GM12878 (cell line): Measurements from ENCODE around the gene ANAPC16. TPM values are rescaled to one million over a fixed set of nuclear protein-coding genes. Genes with fewer than 3 reads are reported as not detected.

Experiments used
- ATAC-seq: fragments of 200-7000 bp; cut with Tn5 transposase; 3 replicates; pipeline ENCODE4 v1.9.1; 2020; ENCODE audit warnings: mild to moderate bottlenecking, moderate library complexity
- BruUV-seq: library from RNA; stranded (reverse); fragments of 400-500 nt; replicated peaks from 2 replicates; lab custom pipeline; 2021; lab: Mats Ljungman, UMichigan
- CTCF ChIA-PET: fragments of 300-600 bp; sonication (Branson Sonifier 250); formaldehyde crosslinking; extraction: SDS; loops from one replicate; lab custom pipeline; 2021; ENCODE audit warnings: inconsistent platforms; lab: Yijun Ruan, JAX
- POLR2A ChIA-PET: fragments of 350-600 bp; formaldehyde crosslinking; extraction: SDS; loops from one replicate; lab custom pipeline; 2021; ENCODE audit warnings: inconsistent platforms; lab: Charles Lee
- RAD21 ChIA-PET: fragments of 300-600 bp; sonication (Branson Sonifier 250); formaldehyde crosslinking; loops from one replicate; lab custom pipeline; 2023; ENCODE audit warnings: antibody characterized with exemption; ENCODE audit not compliant: unreplicated experiment; lab: Charles Lee
- SMC1A ChIA-PET: fragments of 300-600 bp; sonication (Branson Sonifier 250); formaldehyde crosslinking; loops from one replicate; lab custom pipeline; 2023; ENCODE audit not compliant: unreplicated experiment, uncharacterized antibody; lab: Charles Lee
- DNase-seq: peaks from one replicate; pipeline ENCODE4 v3.0.0-alpha.2; 2011; ENCODE audit warnings: low read depth, low spot score
- FAIRE-seq: peaks from 3 replicates; lab custom pipeline; 2011; peaks lifted over from hg19 to GRCh38; lab: Jason Lieb, UNC
- H2AFZ ChIP-seq: 2 replicates; pipeline ENCODE4 v1.6.0; 2011; ENCODE audit warnings: low read depth, low read length, control low read depth; ENCODE audit not compliant: control insufficient read depth
- H3K27ac ChIP-seq: 2 replicates; pipeline ENCODE4 v1.5.1; 2011; ENCODE audit warnings: control low read depth; ENCODE audit not compliant: control insufficient read depth, insufficient read depth
- H3K27me3 ChIP-seq, 2 experiments: replicated peaks in 1 of 2; 2 replicates each; pipeline versions ENCODE4 v1.6.0 to v1.6.1; 2011; ENCODE audit warnings: low read length in 1 of 2; ENCODE audit not compliant: control insufficient read depth in 2 of 2, insufficient read depth in 2 of 2
- H3K36me3 ChIP-seq, 2 experiments: 2 replicates each; pipeline ENCODE4 v1.5.1; 2011; ENCODE audit warnings: low read length in 1 of 2; ENCODE audit not compliant: control insufficient read depth in 2 of 2, insufficient read depth in 2 of 2
- H3K4me1 ChIP-seq: 2 replicates; pipeline ENCODE4 v1.6.1; 2011; ENCODE audit warnings: mild to moderate bottlenecking, low read length, moderate library complexity, mixed read lengths; ENCODE audit not compliant: control insufficient read depth, insufficient read depth
- H3K4me2 ChIP-seq: 2 replicates; pipeline ENCODE4 v1.6.0; 2011; ENCODE audit warnings: control low read depth; ENCODE audit not compliant: control insufficient read depth, insufficient read depth
- H3K4me3 ChIP-seq: fragments of 200-600 bp; sonication (generic); 2 replicates; pipeline ENCODE4 v1.5.1; 2016
- H3K79me2 ChIP-seq: 2 replicates; pipeline ENCODE4 v1.6.0; 2011; ENCODE audit warnings: low read length; ENCODE audit not compliant: control insufficient read depth, insufficient read depth
- H3K9ac ChIP-seq: 2 replicates; pipeline ENCODE4 v1.8.0; 2011; ENCODE audit warnings: low read length, control low read depth, mixed read lengths; ENCODE audit not compliant: control insufficient read depth, insufficient read depth
- H3K9me3 ChIP-seq: replicated peaks from 3 replicates; pipeline ENCODE4 v1.5.1; 2011; ENCODE audit warnings: mild to moderate bottlenecking, low read length; ENCODE audit not compliant: control insufficient read depth, insufficient read depth
- H4K20me1 ChIP-seq: 2 replicates; pipeline ENCODE4 v1.6.0; 2011; ENCODE audit not compliant: control insufficient read depth, insufficient read depth
- BHLHE40 ChIP-seq, 2 experiments: fragments of 450-650 bp in 1 of 2; IDR thresholded peaks; 2 replicates each; pipeline ENCODE4 v1.6.1; 2011 to 2017; ENCODE audit warnings: low read depth in 2 of 2, borderline replicate concordance in 1 of 2, improper control_type of control experiment in 1 of 2, low read length in 1 of 2, mild to moderate bottlenecking in 1 of 2
- ELK1 ChIP-seq: IDR thresholded peaks from 2 replicates; pipeline ENCODE4 v1.6.1; 2012; ENCODE audit warnings: low read depth, low read length, improper control_type of control experiment
- EZH2 ChIP-seq: IDR thresholded peaks from 2 replicates; pipeline ENCODE4 v1.6.1; 2012; ENCODE audit warnings: low read depth, mild to moderate bottlenecking, control low read depth, inconsistent platforms, low read length, borderline replicate concordance; ENCODE audit not compliant: control insufficient read depth
- HDAC6 ChIP-seq: fragments of 200-600 bp; sonication (generic); IDR thresholded peaks from one replicate; pipeline ENCODE4 v1.8.0; 2017; ENCODE audit warnings: antibody characterized with exemption; ENCODE audit not compliant: unreplicated experiment
- JUNB ChIP-seq: IDR thresholded peaks from 2 replicates; pipeline ENCODE4 v1.6.1; 2016; ENCODE audit warnings: antibody characterized with exemption, mild to moderate bottlenecking
- NBN ChIP-seq: fragments of 450-650 bp; IDR thresholded peaks from 2 replicates; pipeline ENCODE4 v1.6.1; 2016
- NKRF ChIP-seq: fragments of 450-650 bp; conservative IDR thresholded peaks from 2 replicates; pipeline ENCODE4 v1.6.1; 2017; ENCODE audit warnings: mild to moderate bottlenecking, moderate library complexity
- NR2C1 ChIP-seq: fragments of 450-650 bp; IDR thresholded peaks from 2 replicates; pipeline ENCODE4 v1.6.1; 2017; ENCODE audit warnings: antibody characterized with exemption, mild to moderate bottlenecking, moderate library complexity
- NRF1 ChIP-seq: conservative IDR thresholded peaks from 2 replicates; pipeline ENCODE4 v1.6.1; 2011; ENCODE audit warnings: mild to moderate bottlenecking, low read depth, low read length, improper control_type of control experiment
- PML ChIP-seq: IDR thresholded peaks from 2 replicates; pipeline ENCODE4 v1.6.1; 2012; ENCODE audit warnings: low read length, inconsistent platforms
- RAD51 ChIP-seq: fragments of 450-650 bp; IDR thresholded peaks from 2 replicates; pipeline ENCODE4 v1.6.1; 2016; ENCODE audit warnings: moderate library complexity, mild to moderate bottlenecking, inconsistent platforms
- SMARCA5 ChIP-seq: fragments of 450-650 bp; IDR thresholded peaks from 2 replicates; pipeline ENCODE4 v1.6.1; 2017; ENCODE audit warnings: mild to moderate bottlenecking
- SPI1 ChIP-seq: IDR thresholded peaks from 2 replicates; pipeline ENCODE4 v1.6.1; 2011; ENCODE audit warnings: low read depth, mild to moderate bottlenecking, low read length, moderate library complexity, borderline replicate concordance; ENCODE audit not compliant: insufficient read depth
- STAT3 ChIP-seq: IDR thresholded peaks from 2 replicates; pipeline ENCODE4 v1.6.1; 2011; ENCODE audit warnings: low read depth, low read length, improper control_type of control experiment
- USF2 ChIP-seq: IDR thresholded peaks from 2 replicates; pipeline ENCODE4 v1.6.1; 2011; ENCODE audit warnings: low read depth, low read length, improper control_type of control experiment, borderline replicate concordance
- ZNF384 ChIP-seq: IDR thresholded peaks from 2 replicates; pipeline ENCODE4 v1.6.1; 2012; ENCODE audit warnings: low read depth, mild to moderate bottlenecking, low read length, improper control_type of control experiment, borderline replicate concordance
- ZSCAN29 ChIP-seq: fragments of 450-650 bp; IDR thresholded peaks from 2 replicates; pipeline ENCODE4 v1.6.1; 2017; ENCODE audit warnings: mild to moderate bottlenecking, moderate library complexity
- WGBS: methylation state at CpG from one replicate; pipeline ENCODE4 v1.1.6; 2016; ENCODE audit warnings: low lambda C conversion rate; ENCODE audit not compliant: insufficient replicate concordance, insufficient coverage; ENCODE audit errors: missing lambda C conversion rate; 5-methylcytosine and 5-hydroxymethylcytosine counted together
- in situ Hi-C: fragments of 300-500 bp; cut with MboI; formaldehyde crosslinking; loops from 9 replicates; pipeline ENCODE4 v1.14.3; 2018; ENCODE audit warnings: mixed read lengths
- intact Hi-C: fragments of 100-400 bp; cut with micrococcal nuclease; formaldehyde crosslinking; loops from one replicate; pipeline ENCODE4 v1.14.2; 2022; ENCODE audit not compliant: unreplicated experiment
- polyA plus RNA-seq, 11 experiments: library from polyadenylated mRNA; depleted of rRNA in 4 of 11; unstranded in 6 of 11; stranded (reverse) in 5 of 11; fragments of >200 nt; fragmentation: Nextera tagmentation in 4 of 11; fragmentation: Illumina TruSeq in 1 of 11; extraction: Ambion mirVana in 4 of 11; extraction: Trizol in 1 of 11; gene quantifications; 1 replicate in 1 of 11; 2 replicates in 10 of 11; pipeline versions ENCODE4 v1.2.1 to v1.2.3, GENCODE V29; 2011 to 2016; ENCODE audit warnings: inconsistent platforms in 2 of 11, missing spikeins in 2 of 11, low read depth in 1 of 11
- total RNA-seq, 4 experiments: library from RNA; depleted of rRNA in 3 of 4; stranded (reverse); fragments of >200 nt in 3 of 4; fragmentation: Illumina TruSeq in 1 of 4; extraction: Trizol in 1 of 4; gene quantifications; 2 replicates each; pipeline versions ENCODE4 v1.2.1 to v1.2.3, GENCODE V29; 2013 to 2021

The ANAPC16 gene
- total and polyA plus RNA-seq, 10 of the 15 experiments (the other 5 are each of a cell fraction or from before 2014, with no cell fraction given), result 66.9 to 208 (median 134) TPM

GRCh38 chr10:72219235-72219814 is 3.5 kb downstream of the ANAPC16 start (continued):
- peak; percentile 59; the same call in 1 of the 2 replicates for TF ChIP-seq SPI1
- no peak for TF ChIP-seq PML
- no peak for TF ChIP-seq HDAC6
- TF ChIP-seq STAT3, result no peak
- TF ChIP-seq ZSCAN29, result no peak
- no peak for TF ChIP-seq NBN
- no peak for TF ChIP-seq EZH2

GRCh38 chr10:72220637-72221036 is 4.8 kb downstream of the ANAPC16 start:
- no peaks in the 10 kb centered on the region for H4K20me1 ChIP-seq
- WGBS, result 89% methylated on average over 8 of the region's 8 CpGs
- H3K4me3 ChIP-seq, result no peak overlapping the region
- intact Hi-C loops, result no loop called here
- H3K4me2 ChIP-seq, result no peak overlapping the region
- in situ Hi-C loops, result no loop called here
- no peaks in the 10 kb centered on the region for H3K9me3 ChIP-seq
- FAIRE-seq (no peak), ATAC-seq (no peak), DNase-seq (no peak)
- H3K79me2 ChIP-seq, result peaks cover 60% of the 10 kb centered on the region
- no peaks in the 10 kb centered on the region for H3K27me3 ChIP-seq
- ChIA-PET SMC1A (interaction anchor here (0.6 to 9.4 kb wide), 11 partner anchors 10 to 171 kb away, joined by 3 to 122 read pairs (median 5); no protein-coding TSS in a partner anchor), RAD21 (interaction anchor here (0.9 to 10.2 kb wide), 7 partner anchors 8 to 172 kb away, joined by 3 to 129 read pairs (median 25); no protein-coding TSS in a partner anchor), POLR2A (interaction anchor here (0.6 to 6.9 kb wide), 9 partner anchors 26 to 598 kb away, joined by 3 to 82 read pairs (median 4); no protein-coding TSS in a partner anchor), CTCF (interaction anchor here (0.9 to 9.7 kb wide), 12 partner anchors 27 to 264 kb away, joined by 3 to 127 read pairs (median 6); no protein-coding TSS in a partner anchor)
- BruUV-seq, result no TSS peak
- H2AFZ ChIP-seq, result no peak overlapping the region
- H3K9ac ChIP-seq, result no peak overlapping the region
- H3K36me3 ChIP-seq, result peaks cover 1 to 17% of the 10 kb centered on the region in 2 experiments; a peak in 3 of 4 replicates
- H3K4me1 ChIP-seq, result peaks cover 32% of the 10 kb centered on the region
- no peak overlapping the region for H3K27ac ChIP-seq
- TF ChIP-seq USF2 (peak; percentile 8; the same call in 1 of the 2 replicates), ZNF384 (peak; percentile 66; the same call in 1 of the 2 replicates), JUNB (no peak), BHLHE40 (IDR thresholded peaks at IDR 0.05; ENCODE audit: borderline replicate concordance in 1 of 2, low read depth in 2 of 2, low read length in 1 of 2) (peak; percentile 26 to 50; a peak in 1 of 4 replicates), NR2C1 (no peak), NKRF (no peak), ELK1 (no peak), NRF1 (no peak), SMARCA5 (no peak), RAD51 (peak; percentile 62)
